HG03442 (cell line): Measurements from ENCODE around the gene EXOG.
"Not testable (repeated sequence)": the region's sequence is repeated elsewhere in the genome, so short reads cannot be mapped to it uniquely, and the experiment has no call there.

Experiments used
- ATAC-seq: cut with Tn5 transposase; IDR thresholded peaks from one replicate; pipeline ENCODE4 v1.9.1; 2021; ENCODE audit warnings: mild to moderate bottlenecking, moderate library complexity; ENCODE audit not compliant: unreplicated experiment

Gene EXOG

DNA sequence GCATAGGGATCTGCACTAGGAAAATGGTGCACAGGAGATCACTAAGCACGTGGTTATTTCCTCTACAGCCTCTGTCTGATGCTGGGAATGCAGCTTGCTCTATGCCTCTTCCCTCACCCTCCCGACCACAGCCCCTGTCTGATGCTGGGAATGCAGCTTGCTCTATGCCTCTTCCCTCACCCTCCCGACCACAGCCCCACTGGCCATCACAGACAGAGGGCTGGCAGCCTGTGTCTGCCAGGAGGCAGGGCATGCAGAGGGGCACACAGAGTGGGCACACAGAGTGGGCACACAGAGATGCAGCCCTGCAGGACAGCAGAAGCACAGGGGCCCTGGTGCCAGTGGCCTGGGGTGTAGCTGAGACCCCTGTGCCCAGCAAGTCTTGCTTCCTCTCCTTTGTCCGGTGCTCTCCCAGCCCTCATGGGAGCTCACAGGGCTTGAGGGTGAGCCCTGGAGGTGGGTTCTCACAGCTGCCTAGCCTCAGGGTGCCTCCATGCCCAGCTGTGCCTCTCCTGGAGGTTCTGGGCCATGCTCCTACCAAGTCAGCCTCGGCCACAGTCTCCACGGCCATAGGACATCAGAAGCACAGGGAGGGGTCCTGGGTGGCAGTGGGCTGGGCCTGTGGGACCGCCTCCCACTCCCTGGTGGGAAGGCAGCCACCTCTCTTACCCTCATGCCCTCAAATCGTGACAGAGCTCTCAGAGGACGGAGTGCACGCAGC is 65.8 kb downstream of the EXOG start:
- no peak for ATAC-seq

DNA sequence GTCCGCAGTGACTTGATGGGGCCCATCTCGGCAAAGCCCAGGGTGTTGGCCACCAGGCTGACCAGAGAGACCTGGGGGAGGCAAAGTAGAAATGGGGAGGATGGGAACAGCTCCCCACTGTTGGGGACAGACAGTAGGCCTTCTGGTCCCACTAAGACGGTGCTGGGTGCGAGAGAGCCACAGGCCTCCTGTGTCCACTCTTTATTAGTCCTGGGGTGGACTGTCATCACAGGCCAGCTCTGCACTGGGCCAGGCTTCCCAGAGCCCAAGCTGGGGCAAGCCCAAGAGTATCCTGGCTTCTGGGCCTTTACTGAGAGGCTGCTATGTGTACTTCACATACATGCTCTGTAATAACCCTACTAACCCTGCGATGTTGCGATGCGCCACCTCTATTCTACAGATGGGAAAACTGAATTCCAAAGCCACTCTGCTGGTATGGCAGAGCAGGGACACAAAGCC is 66.4 kb downstream of the EXOG start:
- ATAC-seq = no peak

- ATAC-seq = no peak
These were observed 67.1 kb downstream of the EXOG start for GRCh38 chr3:38563070-38563885.

DNA sequence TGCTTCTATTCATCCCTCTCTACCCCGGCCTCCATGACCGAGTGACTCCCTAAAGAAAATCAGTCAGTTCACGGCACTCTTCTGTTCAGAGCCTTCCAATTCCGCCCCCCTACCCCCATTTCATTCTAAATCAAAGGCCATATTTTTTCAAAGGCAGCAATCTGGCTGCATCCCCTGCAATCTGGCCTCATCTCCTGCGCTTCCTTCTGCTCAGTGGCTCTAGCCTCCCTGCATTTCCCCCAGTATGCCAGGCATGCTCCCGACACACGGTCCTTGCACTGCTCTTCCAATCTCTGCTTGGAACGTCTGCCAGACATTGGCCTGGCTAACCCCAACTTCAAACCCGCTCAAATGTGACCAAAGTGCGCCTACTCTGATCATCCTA is 67.7 kb downstream of the EXOG start:
- no peak for ATAC-seq

DNA sequence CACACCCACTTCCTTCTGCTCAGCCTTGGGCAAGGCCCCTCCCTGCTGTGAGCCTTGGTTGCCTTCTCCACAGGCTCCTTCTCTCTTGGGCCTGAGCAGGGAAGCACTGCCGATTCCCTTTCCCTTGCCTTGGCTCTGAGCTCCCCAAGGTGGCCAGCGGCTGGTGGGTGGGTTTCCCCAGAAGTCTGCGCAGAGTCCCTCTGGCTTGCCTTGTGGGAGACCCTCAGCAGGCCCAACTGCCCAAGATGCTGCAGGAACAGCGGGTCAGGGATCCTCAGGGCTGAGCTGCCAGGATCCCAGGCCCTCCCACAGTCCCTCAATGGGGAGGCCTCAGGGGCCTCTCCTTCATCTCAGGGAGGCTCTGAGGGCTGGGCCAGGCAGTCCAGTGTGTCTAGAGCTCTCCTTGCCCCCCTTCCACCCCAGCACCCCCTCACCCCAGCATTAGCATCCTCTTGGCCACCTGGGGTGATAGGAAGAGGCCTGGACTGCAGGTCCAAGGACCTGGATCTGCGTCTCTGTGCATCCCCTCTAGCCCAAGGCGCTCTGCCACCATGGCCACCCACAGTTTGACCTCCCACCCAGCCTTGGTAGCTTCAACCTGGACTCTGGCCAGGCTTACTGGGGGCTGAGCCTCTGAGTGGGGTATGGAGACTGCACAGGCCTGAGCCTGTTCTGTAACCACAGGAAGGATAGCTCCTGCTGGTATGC is 68.6 kb downstream of the EXOG start:
- no peak for ATAC-seq

DNA sequence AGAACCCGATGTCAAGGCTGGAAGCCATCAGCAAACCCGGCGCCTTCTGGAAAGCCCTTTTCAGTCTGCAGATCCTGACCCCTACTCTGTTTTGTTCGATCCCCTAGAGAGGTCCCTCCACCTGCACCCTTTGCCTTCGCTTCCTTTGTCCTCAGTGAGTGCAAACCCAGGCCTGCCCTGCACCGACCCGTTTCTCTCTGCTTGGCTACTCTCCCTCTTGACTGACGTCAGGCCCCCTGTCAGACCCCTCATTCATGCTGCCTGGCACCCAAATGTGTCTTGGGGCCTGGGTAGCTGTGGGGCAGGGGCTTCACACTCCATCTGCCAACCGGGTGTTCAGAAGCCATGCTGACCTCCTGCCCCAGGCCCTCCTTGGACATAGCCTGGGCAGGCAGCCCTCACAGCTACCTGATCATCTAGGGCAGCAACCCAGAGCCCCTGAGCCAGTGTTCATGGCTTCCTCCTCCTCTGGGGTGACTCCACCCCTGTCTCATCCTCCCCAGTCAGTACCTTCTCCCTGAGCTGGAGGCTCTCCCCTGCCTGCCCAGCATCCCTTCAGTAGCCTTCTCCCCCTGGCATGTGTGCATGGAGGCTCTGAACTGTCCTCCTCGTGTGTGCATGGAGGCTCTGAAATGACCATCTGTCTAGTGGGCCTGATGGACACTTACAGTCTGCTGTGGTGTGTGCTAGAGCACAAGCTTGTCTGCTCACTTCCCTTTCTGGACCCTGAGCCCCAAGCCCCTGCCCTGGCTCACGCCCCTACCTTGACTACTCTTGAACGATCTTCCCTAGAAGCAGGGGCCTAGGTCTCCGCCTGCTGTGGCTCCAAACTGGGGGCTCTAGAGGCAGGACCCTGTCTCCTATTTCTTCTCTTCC is 69.4 kb downstream of the EXOG start:
- no peak for ATAC-seq

- ATAC-seq = no peak
These were observed 70.0 kb downstream of the EXOG start for GRCh38 chr3:38566215-38566528.

GRCh38 chr3:38566794-38567193 is 70.7 kb downstream of the EXOG start:
- ATAC-seq = not testable (repeated sequence)

DNA sequence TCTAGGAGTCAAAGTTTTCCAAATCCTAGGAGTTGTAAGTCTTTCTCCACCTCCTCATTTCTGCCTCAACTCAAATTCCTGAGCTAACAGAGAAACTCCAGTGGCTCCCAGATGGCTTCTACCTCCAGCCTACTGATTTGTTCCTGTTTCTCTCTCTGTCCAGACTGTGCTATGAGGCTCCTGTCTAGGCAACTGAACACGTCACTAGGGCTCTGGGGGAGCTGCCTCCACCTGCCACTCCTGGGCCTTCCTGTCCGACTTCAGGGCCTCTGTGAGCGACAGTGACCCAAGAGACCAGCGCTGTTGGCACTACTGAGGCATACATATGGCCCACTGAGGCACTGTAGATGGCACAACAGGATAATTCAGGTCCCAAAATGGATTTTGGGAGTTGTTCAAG is 71.4 kb downstream of the EXOG start:
- ATAC-seq = no peak

DNA sequence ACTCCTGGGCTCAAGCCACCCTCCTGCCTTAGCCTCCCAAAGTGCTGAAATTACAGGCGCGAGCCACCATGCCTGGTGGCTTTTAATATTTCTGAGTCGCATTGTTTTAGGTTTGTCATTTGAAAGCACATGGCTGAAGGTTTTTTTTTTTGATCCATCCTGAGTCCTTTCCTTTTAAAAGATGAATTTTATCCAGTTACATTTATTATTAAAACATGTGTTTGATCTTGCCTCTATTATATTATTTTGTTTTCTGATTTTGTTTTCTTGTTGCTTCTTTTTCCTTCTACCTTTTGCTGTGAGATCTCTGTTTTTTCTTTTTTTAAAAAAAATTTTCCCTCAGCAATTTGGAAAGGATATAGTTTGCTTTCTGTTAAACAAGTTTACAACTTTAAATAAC is 77.0 kb downstream of the EXOG start:
- ATAC-seq = no peak

DNA sequence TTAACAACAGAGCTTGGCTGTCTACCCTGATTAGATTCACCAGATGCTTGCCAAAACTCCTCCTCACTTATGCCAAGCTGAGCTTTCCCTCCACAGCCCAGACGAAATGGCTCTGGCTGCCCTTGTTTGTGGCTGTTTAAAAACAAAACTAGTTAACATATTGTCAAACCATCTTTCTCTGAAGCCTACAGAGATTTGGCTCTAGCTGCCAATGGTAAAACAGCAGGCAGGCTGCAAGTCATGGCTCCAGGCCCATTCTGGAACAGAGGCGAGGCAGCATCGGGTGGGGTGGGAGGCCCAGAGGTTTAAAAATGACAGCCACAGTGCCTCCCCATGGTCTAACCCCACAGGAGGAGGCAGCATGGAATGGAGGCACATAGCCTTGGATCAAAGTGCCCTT is 77.4 kb downstream of the EXOG start:
- ATAC-seq = no peak

DNA sequence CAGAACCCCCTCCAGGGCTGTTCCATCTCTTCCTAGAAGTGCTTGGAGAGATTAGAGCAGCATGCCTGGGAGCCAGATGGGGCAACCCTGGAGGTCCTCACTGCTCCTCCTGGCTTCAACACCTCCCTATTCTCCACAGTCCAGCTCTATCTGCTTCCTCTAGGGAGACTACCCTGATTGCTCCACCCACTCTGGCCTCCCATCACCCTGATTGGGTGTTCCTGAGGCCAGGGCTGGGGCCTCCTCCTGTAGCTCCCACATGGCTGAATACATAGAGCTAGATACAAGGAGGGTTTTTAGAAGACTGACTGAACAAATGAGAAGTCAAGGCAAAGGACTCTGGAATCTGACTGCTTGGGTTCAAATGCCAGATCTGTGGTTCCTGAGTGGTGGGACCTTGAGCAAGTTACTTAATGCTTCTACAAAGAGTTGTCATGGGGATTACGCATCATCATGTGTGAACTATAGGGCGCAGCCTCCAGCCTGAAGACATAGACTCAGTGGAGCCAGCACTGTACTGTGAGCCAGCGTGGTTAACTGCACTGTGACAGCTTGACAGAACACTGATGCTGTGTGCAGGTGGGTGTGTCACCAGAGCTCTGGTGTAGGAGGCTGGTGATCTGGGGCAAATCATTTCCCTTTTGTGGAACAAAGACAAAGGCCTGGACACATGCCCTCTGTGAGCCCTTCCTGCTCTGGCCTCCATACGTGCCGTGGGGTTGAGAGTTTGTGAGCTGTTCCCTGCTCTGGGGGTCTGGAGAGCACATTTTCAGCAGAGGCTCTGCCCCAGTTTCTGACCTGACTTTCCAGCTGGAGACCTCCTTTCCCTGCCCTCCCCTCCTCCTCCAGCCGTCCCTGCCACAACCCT is 78.5 kb downstream of the EXOG start:
- ATAC-seq = no peak

GRCh38 chr3:38575279-38575843 is 79.2 kb downstream of the EXOG start:
- ATAC-seq = no peak
